Measurements from ENCODE around the gene TUT4.

DNA sequence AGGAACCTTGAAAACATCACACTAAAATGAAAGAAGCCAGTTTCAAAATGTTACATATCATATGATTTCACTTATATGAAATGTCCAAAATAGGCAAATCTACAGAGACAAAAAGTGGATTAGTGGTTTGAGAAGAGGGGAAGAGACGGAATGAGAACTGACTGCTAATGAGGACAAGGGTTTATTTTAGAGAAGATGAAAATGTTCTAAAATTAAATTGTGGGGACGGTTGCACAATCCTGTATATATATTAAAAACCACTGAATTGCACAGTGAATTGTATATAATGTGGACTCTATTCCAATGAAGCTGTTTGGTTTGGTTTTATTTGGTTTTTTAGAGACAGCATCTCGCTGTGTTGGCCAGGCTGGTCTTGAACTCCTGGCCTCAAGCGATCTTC lies 112.9 kb downstream of the TUT4 start:
- TF ChIP-seq POLR2AphosphoS5 (IDR thresholded peaks at IDR 0.05; ENCODE audit: low read depth, low read length): no peak
- TF ChIP-seq SIN3A (IDR thresholded peaks at IDR 0.05; ENCODE audit: borderline replicate concordance, insufficient read depth, low read length): no peak
- TF ChIP-seq, protein P1, sequence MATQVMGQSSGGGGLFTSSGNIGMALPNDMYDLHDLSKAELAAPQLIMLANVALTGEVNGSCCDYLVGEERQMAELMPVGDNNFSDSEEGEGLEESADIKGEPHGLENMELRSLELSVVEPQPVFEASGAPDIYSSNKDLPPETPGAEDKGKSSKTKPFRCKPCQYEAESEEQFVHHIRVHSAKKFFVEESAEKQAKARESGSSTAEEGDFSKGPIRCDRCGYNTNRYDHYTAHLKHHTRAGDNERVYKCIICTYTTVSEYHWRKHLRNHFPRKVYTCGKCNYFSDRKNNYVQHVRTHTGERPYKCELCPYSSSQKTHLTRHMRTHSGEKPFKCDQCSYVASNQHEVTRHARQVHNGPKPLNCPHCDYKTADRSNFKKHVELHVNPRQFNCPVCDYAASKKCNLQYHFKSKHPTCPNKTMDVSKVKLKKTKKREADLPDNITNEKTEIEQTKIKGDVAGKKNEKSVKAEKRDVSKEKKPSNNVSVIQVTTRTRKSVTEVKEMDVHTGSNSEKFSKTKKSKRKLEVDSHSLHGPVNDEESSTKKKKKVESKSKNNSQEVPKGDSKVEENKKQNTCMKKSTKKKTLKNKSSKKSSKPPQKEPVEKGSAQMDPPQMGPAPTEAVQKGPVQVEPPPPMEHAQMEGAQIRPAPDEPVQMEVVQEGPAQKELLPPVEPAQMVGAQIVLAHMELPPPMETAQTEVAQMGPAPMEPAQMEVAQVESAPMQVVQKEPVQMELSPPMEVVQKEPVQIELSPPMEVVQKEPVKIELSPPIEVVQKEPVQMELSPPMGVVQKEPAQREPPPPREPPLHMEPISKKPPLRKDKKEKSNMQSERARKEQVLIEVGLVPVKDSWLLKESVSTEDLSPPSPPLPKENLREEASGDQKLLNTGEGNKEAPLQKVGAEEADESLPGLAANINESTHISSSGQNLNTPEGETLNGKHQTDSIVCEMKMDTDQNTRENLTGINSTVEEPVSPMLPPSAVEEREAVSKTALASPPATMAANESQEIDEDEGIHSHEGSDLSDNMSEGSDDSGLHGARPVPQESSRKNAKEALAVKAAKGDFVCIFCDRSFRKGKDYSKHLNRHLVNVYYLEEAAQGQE (IDR thresholded peaks at IDR 0.05; ENCODE audit: insufficient read depth in 1 of 2, low read depth in 2 of 2, low read length in 2 of 2): no peak
- no peak for TF ChIP-seq FOXP2 (optimal IDR thresholded peaks at IDR 0.05; ENCODE audit: borderline replicate concordance, extremely low read depth, extremely low read length, insufficient read depth)

Measured in PFSK-1 (cell line).